T-helper 22 cell (primary cell): ENCODE results near the gene PNN.
"Not testable (repeated sequence)": the region's sequence is repeated elsewhere in the genome, so short reads cannot be mapped to it uniquely, and the experiment has no call there.

Experiments used
- DNase-seq: peaks from one replicate; pipeline ENCODE4 v3.0.0-alpha.2; 2020; ENCODE audit warnings: low read depth

Gene PNN

DNA sequence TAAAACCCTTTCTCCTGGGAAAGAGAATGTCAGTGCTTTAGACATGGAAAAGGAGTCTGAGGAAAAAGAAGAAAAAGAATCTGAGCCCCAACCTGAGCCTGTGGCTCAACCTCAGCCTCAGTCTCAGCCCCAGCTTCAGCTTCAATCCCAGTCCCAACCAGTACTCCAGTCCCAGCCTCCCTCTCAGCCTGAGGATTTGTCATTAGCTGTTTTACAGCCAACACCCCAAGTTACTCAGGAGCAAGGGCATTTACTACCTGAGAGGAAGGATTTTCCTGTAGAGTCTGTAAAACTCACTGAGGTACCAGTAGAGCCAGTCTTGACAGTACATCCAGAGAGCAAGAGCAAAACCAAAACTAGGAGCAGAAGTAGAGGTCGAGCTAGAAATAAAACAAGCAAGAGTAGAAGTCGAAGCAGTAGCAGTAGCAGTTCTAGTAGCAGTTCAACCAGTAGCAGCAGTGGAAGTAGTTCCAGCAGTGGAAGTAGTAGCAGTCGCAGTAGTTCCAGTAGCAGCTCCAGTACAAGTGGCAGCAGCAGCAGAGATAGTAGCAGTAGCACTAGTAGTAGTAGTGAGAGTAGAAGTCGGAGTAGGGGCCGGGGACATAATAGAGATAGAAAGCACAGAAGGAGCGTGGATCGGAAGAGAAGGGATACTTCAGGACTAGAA lies 6.1 kb downstream of the PNN start:
- DNase-seq = no peak

DNA sequence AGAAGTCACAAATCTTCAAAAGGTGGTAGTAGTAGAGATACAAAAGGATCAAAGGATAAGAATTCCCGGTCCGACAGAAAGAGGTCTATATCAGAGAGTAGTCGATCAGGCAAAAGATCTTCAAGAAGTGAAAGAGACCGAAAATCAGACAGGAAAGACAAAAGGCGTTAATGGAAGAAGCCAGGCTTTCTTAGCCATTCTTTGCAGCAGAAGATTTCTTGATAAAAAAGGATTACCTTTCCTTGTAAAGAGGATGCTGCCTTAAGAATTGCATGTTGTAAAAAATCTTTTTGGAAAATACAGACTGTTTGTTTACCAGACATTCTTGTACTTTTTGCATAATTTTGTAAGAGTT lies 6.6 kb downstream of the PNN start:
- DNase-seq = no peak

DNA sequence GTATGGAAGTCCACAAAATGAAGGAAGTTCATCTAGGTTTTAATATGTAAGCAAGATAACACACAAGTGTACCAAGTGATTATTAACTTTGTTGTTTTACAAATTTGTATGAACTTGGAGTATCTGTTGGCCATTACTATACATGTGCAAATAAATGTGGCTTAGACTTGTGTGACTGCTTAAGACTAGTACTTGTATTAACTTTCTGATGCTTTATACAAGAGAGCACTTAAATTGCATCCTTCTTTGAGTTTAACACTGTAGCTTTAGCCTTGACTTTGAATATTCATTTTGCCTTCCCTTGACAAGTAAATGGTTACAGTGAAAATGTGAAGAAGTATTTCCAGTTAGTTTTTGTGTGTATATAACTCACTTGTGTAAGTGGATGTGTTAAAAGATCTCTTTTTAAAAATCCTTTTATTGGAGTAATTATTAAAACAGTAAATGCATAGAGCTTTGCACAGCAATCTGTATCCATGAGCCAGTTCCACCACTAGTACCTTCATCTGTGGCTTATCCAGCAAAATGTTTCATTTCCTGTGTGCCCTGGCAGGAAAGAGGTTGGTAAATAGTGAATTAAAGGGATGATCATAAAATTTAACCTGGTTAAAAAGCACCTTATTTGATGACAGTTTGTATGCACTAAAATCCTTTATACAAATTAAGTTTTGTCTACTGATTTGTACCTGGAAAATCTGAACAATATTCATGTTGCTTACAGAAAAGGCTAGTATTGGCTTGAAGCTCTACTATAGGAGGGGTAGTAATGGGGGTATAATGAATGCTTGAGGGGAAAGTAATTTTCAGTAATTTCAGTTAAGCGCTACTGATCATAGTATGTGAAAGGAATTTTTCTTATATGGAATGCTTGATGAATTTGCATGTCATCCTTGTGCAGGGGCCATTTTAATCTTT lies 8.0 kb downstream of the PNN start:
- DNase-seq = no peak

GRCh38 chr14:39183685-39184003 lies 8.6 kb downstream of the PNN start:
- DNase-seq = not testable (repeated sequence)

GRCh38 chr14:39184628-39185255 lies 9.7 kb downstream of the PNN start:
- no peak for DNase-seq

- DNase-seq = no peak
These were observed 10.4 kb downstream of the PNN start for GRCh38 chr14:39185256-39186049.

GRCh38 chr14:39186941-39187525 lies 12.0 kb downstream of the PNN start:
- no peak for DNase-seq

GRCh38 chr14:39203659-39204606 lies 28.9 kb downstream of the PNN start:
- DNase-seq = no peak

DNA sequence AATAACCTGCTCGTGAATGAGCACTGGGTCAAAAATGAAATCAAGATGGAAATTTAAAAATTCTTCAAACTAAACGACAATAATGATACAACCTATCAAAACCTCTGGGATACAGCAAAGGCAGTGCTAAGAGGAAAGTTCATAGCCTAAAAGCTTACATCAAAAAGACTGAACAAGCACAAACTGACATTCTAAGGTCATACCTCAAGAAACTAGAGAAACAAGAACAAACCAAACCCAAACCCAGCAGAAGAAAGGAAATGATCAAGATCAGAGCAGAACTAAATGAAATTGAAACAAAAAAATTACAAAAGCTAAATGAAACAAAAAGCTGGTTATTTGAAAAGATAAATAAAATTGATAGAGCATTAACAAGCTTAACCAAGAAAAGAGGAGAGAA lies 32.4 kb downstream of the PNN start:
- not testable (repeated sequence) for DNase-seq

GRCh38 chr14:39211109-39211741 lies 36.2 kb downstream of the PNN start:
- no peak for DNase-seq

DNA sequence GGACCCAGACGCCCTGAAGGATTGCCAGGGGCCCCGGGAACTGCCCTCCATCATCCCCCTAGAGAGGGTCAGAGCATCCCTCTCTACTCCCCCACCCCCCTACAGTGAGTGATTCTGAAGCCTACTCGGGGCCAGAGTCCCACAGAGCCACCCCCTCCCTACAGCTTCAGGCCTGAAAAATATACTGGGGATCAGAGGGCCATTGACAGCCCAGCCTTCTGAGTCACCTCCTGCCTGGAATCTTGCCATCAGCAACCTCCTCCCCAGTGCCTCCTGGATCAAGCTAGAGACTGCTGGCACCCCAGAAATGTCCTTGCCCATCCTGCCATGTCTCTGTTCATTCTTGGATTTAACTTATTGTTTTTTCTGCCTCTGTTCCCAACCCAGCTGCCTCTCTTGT lies 37.0 kb downstream of the PNN start:
- no peak for DNase-seq

DNA sequence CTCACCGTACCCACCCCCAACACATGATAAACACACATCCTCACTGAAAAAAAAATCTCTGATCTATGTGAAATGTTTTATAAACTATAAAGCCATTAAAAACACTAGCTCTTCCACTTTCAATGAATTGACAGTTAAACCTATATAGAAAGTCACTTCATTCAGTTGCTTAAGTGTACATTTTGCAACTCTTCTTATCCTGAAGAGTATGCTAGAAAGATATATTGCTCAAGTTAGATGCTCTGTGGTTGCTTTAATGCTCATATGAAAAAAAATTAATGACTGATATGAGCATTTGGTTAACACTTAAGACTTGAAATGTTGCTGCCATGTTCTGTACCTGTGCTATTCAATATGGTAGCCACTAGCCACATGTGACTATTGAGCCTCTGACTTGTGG lies 37.6 kb downstream of the PNN start:
- DNase-seq = no peak

- DNase-seq = no peak
These were observed 42.3 kb downstream of the PNN start for GRCh38 chr14:39217214-39217879.

GRCh38 chr14:39218171-39218769 lies 43.2 kb downstream of the PNN start:
- no peak for DNase-seq

GRCh38 chr14:39219075-39219499 lies 44.0 kb downstream of the PNN start:
- no peak for DNase-seq

DNA sequence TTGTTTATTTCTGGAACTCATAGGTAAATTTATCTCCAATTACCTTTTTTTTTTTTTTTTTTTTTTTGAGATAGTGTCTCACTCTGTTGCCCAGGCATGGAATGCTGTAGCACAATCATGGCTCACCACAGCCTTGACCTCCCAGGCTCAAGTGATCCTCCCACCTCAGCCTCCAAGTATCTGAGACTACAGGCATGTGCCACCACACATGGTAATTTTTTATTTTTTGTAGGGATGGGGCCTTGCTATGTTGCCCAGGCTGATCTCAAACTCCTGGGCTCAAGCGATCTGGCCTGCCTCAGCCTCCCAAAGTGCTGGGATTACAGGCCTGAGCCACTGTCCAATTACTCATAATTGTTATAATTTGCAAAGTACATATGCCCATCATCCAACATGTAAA lies 45.4 kb downstream of the PNN start:
- DNase-seq = not testable (repeated sequence)

GRCh38 chr14:39228044-39228443 lies 53.0 kb downstream of the PNN start:
- no peak for DNase-seq

DNA sequence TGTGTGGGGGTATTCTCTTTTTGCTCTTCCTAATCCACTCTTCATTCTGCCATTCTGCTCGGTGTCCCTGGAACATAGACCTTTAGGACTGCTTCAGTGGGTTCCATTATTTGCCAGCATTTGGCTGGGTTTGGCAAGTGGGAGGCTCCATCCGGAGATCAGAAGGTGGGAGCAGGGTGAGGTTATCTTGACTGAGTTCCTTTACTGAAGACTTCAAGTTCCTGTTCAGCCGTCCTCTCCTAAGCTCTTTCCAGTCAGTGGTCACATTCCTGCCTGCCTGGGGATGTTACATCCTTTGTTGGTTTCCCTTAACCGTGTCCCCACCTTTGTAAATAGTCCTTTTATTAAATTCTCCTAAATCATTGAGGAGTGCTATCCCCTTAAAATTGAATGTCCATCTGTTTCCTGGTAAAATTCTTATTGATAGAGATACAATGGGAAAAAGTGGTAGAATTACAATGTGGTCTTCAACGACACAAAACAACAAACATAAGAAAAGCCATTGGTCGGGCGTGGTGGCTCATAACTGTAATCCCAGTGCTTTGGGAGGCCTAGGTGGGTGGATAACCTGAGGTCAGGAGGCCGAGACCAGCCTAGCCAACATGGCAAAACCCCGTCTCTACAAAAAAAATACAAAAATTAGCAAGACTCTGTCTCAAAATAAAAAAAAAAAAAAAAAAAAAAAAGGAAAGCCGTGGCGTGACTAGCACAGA lies 53.6 kb downstream of the PNN start:
- no peak for DNase-seq

DNA sequence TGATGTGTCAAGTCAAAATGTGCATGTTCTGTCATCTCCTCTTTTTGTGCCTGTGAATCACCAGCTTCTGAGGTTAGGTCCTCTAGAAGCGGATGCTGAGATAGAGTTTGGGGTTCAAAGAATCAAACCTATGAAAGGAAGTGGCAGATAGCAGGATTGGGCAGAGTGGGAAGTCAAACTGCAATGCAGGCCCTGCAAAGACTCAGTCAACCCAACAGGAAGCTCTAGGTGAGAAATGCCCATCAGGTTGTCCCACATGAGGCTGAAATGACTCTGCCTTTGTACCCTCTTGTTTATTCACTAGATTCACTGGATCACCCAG lies 54.1 kb downstream of the PNN start:
- peak; percentile 23 for DNase-seq
